Kidney epithelial cell (primary cell): Measurements from ENCODE around the gene SF3A2. TPM values are rescaled to one million over a fixed set of nuclear protein-coding genes. Genes with fewer than 3 reads are reported as not detected.

Experiments
- DNase-seq: peaks from one replicate; pipeline ENCODE4 v3.0.0-alpha.2; 2010; ENCODE audit warnings: low read depth
- H3K27me3 ChIP-seq: 2 replicates; pipeline ENCODE4 v1.6.0; 2011; ENCODE audit warnings: low read length; ENCODE audit not compliant: control insufficient read depth, insufficient read depth
- H3K36me3 ChIP-seq: 2 replicates; pipeline ENCODE4 v1.5.1; 2011; ENCODE audit warnings: low read length; ENCODE audit not compliant: control insufficient read depth, insufficient read depth
- H3K4me3 ChIP-seq: 2 replicates; pipeline ENCODE4 v1.5.1; 2011; ENCODE audit warnings: low read depth, mild to moderate bottlenecking, control low read depth, low read length
- total RNA-seq: library from RNA; depleted of rRNA; stranded (reverse); fragments of >200 nt; gene quantifications from 2 replicates; pipeline ENCODE4 v1.2.3, GENCODE V29; 2015
- TF ChIP-seq, protein P1 (sequence below): IDR thresholded peaks from 2 replicates; pipeline ENCODE4 v1.5.1; 2011; ENCODE audit warnings: mild to moderate bottlenecking, moderate library complexity, low read length, control low read depth, inconsistent platforms; ENCODE audit not compliant: insufficient read depth, poor library complexity, severe bottlenecking

SF3A2 gene
- total RNA-seq, 1 donor from 2014 or later = 72.4 TPM

DNA sequence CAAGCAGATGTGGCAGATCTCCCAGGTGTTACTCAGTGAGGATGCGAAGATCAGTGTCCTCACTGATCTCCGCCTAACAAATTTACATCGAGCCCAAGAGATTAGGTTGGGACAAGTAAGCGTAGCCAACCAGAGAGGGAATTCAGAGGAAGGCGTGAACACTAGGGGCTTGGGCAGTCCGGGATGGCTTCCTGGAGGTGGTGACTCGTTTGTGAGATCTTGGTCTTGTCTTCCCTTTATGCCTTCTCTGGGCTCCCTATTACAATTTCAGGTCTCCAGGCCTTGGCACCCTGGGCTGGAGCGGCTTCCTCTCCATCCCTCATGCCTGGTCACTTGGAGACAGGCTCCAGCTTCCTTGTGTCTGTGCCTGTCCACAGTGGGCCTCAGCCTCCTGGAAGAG is 6.2 kb downstream of the SF3A2 start:
- no peaks in the 10 kb centered on the region for H3K27me3 ChIP-seq
- H3K36me3 ChIP-seq = no peaks in the 10 kb centered on the region
- H3K4me3 ChIP-seq = no peak overlapping the region
- TF ChIP-seq, protein P1, sequence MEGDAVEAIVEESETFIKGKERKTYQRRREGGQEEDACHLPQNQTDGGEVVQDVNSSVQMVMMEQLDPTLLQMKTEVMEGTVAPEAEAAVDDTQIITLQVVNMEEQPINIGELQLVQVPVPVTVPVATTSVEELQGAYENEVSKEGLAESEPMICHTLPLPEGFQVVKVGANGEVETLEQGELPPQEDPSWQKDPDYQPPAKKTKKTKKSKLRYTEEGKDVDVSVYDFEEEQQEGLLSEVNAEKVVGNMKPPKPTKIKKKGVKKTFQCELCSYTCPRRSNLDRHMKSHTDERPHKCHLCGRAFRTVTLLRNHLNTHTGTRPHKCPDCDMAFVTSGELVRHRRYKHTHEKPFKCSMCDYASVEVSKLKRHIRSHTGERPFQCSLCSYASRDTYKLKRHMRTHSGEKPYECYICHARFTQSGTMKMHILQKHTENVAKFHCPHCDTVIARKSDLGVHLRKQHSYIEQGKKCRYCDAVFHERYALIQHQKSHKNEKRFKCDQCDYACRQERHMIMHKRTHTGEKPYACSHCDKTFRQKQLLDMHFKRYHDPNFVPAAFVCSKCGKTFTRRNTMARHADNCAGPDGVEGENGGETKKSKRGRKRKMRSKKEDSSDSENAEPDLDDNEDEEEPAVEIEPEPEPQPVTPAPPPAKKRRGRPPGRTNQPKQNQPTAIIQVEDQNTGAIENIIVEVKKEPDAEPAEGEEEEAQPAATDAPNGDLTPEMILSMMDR = no peak
- DNase-seq = no peak

DNA sequence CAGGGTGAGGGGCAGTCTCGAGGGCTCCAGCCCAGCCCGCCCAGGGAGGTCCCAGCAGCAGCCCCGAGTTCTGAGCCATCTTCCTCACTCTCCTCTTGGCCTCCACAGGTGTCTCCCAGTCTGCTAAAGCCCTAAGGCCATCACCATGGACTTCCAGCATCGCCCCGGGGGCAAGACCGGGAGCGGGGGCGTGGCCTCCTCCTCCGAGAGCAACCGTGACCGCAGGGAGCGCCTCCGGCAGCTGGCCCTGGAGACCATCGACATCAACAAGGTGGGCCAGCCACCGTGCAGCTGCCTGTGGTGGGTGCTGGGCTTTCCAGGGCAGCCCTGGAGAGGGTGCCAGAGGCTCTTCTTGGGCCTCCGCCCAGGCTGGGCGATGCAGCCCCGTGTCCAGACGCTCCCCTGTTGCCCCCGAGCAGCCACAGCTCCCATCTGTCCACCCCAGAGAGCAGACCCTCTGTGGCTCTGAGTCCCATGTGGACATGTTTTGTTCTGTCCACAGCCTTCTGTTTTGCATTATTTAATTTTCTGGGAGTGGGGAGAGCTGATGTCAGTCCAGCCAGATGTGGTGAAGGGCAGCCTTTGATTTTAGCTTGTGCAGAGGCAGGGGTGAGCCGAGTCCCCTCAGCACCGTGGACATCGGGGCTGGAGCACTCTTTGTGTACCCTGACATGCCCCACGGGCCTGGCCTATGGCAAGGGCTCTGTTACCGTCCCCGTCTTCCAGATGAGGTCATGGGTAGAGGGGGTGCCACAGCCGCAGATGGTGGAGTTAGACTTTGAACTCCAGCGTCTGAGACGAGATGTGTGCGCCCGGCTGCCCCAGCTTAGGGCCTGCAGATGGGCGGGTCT is 6.9 kb downstream of the SF3A2 start:
- TF ChIP-seq, protein P1 = no peak
- Histone ChIP-seq H3K27me3 (no peaks in the 10 kb centered on the region), H3K36me3 (no peaks in the 10 kb centered on the region), H3K4me3 (no peak overlapping the region)
- no peak for DNase-seq

DNA sequence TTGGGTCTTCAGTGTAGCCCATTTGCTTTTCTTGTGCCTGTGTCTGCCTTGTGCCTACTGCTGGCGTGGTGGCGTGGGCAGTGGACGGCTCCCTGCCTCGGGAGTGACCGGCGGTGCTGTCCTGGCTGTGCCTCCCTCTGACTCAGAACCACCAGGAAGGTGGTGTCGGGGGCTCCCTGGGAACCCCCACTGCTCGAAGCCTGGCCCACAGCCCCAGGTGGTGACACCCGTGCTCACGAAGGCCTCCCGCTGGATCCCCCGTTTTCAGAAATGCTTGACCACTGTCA is 7.4 kb downstream of the SF3A2 start:
- Histone ChIP-seq H3K36me3 (no peaks in the 10 kb centered on the region), H3K27me3 (no peaks in the 10 kb centered on the region), H3K4me3 (no peak overlapping the region)
- no peak for DNase-seq
- TF ChIP-seq, protein P1 = no peak

DNA sequence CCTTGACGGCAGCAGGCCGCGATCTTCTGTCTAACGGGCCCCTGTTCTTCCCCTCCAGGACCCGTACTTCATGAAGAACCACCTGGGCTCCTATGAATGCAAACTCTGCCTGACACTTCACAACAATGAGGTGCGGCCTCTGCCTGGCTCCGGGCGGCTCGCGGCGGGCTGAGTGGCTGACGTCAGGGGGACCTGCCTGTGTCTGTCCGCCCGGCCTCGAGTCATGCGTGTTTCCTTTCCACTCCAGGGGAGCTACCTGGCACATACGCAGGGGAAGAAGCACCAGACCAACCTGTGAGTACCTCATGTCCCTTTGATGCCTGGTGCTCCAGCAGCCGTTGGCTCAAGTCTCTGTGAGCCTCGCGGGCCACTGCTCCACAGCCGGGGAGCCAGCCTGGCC is 7.9 kb downstream of the SF3A2 start:
- Histone ChIP-seq H3K4me3 (no peak overlapping the region), H3K27me3 (peaks cover 1% of the 10 kb centered on the region), H3K36me3 (no peaks in the 10 kb centered on the region)
- no peak for DNase-seq
- TF ChIP-seq, protein P1 = no peak

DNA sequence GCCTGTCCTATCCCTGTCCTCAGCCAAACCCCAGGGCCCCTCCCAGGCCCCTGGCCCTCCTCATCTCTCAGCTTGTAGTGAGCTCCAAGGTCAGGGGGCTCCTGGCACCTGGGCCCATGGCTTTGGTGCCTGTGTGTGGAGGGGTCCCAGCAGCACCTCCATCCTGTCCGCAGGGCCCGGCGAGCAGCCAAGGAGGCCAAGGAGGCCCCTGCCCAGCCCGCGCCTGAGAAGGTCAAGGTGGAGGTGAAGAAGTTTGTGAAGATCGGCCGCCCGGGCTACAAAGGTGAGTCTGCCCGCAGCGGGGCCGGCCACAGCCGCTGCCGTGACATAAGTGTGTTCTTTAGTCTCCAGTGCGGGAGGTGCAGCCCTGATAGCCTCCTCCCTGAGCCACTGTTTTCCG is 8.6 kb downstream of the SF3A2 start:
- TF ChIP-seq, protein P1 = no peak
- Histone ChIP-seq H3K27me3 (peaks cover 9% of the 10 kb centered on the region), H3K36me3 (no peaks in the 10 kb centered on the region), H3K4me3 (no peak overlapping the region)
- no peak for DNase-seq
